K562 (cell line): Measurements from ENCODE around the gene SLC29A2.
"Not testable (repeated sequence)": the region's sequence is repeated elsewhere in the genome, so short reads cannot be mapped to it uniquely, and the experiment has no call there.

Source experiments
- CHD4 ChIP-seq: fragments of 200-600 bp; sonication (generic); IDR thresholded peaks from 3 replicates; pipeline ENCODE4 v1.6.1; 2012; ENCODE audit warnings: low read depth, mild to moderate bottlenecking, mixed read lengths, low read length, inconsistent platforms; ENCODE audit not compliant: insufficient read depth, insufficient replicate concordance, poor library complexity, severe bottlenecking
- EGR1 ChIP-seq: fragments of 450-650 bp; conservative IDR thresholded peaks from 2 replicates; pipeline ENCODE4 v1.6.1; 2017; ENCODE audit warnings: mild to moderate bottlenecking
- HMG20B ChIP-seq: fragments of 250-450 bp; sonication (Bioruptor Pico); IDR thresholded peaks from 2 replicates; pipeline ENCODE4 v1.5.0; 2021; ENCODE audit warnings: mild to moderate bottlenecking
- JUND ChIP-seq, 2 experiments: IDR thresholded peaks; 2 replicates in 1 of 2; 3 replicates in 1 of 2; pipeline ENCODE4 v1.6.1; 2011; ENCODE audit warnings: borderline replicate concordance in 2 of 2, low read depth in 2 of 2, low read length in 2 of 2, improper control_type of control experiment in 1 of 2, missing biosample characterization in 1 of 2, missing genetic modification characterization in 1 of 2, missing genetic modification reagents in 1 of 2
- NCOA1 ChIP-seq: fragments of 450-650 bp; IDR thresholded peaks from 2 replicates; pipeline ENCODE4 v1.6.1; 2016; ENCODE audit warnings: low read depth
- POLR2H ChIP-seq: IDR thresholded peaks from 2 replicates; pipeline ENCODE4 v1.6.1; 2016; ENCODE audit warnings: missing genetic modification characterization, low read depth, mild to moderate bottlenecking, control low read depth, missing compliant biosample characterization, moderate library complexity
- PRDM10 ChIP-seq: fragments of 450-650 bp; IDR thresholded peaks from 2 replicates; pipeline ENCODE4 v1.6.1; 2018; ENCODE audit not compliant: partially characterized antibody
- TF ChIP-seq, protein P1 (sequence below), 2 experiments: fragments of 450-650 bp; IDR thresholded peaks; 2 replicates each; pipeline ENCODE4 v1.6.1; 2016; ENCODE audit warnings: mild to moderate bottlenecking in 2 of 2, borderline replicate concordance in 1 of 2, low read depth in 1 of 2, moderate library complexity in 1 of 2

DNA sequence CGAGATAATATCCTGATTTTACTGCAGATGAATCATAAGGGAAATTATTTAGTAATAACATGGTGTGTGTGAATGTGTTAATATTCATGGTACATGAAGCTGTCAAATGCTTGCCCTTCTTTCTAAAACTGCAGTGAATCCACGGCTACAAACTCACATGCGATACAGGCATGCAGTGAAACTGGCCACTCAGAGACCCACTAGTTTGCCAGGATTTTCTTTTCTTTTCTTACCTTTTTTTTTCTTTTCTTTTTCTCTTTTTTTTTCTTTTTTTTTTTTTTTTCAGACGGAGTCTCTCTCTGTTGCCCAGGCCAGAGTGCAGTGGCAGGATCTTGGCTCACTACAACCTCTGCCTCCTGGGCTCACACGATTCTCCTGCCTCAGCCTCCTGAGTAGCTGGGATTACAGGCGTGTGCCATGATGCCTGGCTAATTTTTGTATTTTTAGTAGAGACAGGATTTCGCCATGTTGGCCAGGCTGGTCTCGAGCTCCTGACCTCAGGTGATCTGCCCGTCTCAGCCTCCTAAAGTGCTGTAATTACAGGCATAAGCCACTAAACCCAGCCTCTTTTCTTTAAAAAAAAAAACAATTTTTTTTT lies 2.2 kb upstream of the SLC29A2 start:
- TF ChIP-seq PRDM10; NCOA1; EGR1; JUND (IDR thresholded peaks at IDR 0.05; ENCODE audit: borderline replicate concordance, low read depth, low read length); JUND (tag; IDR thresholded peaks at IDR 0.05; ENCODE audit: borderline replicate concordance, low read depth, low read length); POLR2H; CHD4; HMG20B: not testable (repeated sequence)
- TF ChIP-seq, protein P1, sequence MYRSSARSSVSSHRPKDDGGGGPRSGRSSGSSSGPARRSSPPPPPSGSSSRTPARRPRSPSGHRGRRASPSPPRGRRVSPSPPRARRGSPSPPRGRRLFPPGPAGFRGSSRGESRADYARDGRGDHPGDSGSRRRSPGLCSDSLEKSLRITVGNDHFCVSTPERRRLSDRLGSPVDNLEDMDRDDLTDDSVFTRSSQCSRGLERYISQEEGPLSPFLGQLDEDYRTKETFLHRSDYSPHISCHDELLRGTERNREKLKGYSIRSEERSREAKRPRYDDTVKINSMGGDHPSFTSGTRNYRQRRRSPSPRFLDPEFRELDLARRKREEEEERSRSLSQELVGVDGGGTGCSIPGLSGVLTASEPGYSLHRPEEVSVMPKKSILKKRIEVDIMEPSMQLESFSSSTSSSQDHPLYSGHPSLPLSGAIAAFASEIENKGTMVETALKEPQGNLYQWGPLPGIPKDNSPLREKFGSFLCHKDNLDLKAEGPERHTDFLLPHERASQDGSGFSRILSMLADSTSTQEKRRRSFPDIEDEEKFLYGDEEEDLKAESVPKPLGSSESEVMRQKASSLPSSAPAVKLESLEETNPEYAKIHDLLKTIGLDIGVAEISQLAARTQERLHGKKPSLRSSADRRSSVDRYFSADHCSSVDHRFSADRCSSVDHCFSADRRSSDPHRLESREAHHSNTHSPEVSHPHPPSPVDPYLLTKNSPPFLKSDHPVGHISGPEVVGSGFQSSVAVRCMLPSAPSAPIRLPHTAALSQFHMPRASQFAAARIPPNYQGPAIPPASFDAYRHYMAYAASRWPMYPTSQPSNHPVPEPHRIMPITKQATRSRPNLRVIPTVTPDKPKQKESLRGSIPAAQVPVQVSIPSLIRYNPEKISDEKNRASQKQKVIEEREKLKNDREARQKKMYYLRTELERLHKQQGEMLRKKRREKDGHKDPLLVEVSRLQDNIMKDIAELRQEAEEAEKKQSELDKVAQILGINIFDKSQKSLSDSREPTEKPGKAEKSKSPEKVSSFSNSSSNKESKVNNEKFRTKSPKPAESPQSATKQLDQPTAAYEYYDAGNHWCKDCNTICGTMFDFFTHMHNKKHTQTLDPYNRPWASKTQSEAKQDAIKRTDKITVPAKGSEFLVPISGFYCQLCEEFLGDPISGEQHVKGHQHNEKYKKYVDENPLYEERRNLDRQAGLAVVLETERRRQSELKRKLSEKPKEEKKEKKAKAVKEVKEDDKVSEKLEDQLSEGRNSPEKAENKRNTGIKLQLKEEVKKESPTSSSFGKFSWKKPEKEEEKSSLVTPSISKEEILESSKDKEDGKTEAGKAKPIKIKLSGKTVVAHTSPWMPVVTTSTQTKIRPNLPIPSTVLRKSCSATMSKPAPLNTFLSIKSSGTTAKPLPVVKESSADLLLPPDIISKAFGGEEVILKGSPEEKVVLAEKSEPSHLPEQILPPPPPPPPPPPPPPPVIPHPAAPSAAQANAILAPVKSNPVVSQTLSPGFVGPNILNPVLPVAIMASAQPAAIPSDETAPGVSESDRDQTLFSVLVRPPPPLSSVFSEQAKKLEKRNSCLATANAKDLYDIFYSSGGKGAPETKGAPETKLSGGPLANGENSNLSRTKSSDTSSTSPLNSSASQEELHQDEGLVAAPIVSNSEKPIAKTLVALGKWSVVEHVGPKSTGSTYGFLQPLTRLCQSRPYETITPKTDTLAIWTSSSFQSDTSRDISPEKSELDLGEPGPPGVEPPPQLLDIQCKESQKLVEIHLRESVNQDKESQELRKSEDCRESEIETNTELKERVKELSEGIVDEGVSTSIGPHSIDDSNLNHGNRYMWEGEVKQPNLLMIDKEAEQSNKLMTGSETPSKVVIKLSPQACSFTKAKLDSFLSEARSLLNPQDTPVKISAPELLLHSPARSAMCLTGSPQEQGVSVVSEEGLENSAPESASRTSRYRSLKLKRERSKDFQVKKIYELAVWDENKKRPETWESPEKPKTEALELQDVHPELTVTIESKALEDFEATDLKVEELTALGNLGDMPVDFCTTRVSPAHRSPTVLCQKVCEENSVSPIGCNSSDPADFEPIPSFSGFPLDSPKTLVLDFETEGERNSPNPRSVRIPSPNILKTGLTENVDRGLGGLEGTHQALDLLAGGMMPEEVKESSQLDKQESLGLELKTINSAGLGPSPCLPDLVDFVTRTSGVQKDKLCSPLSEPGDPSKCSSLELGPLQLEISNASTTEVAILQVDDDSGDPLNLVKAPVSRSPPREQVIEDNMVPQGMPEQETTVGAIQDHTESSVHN (IDR thresholded peaks at IDR 0.05; ENCODE audit: borderline replicate concordance in 1 of 2, low read depth in 1 of 2) = not testable (repeated sequence)
